Activated CD8-positive, alpha-beta memory T cell treated with anti-CD3 and anti-CD28 coated beads for 4 hours (primary cell): ENCODE data around the gene TMEM120B.
A peak's percentile ranks its signal among the peaks of the same experiment; 100 is the strongest.

Experiments
- DNase-seq, 2 donors: peaks; one replicate each; pipeline ENCODE4 v3.0.0-alpha.2; 2020; ENCODE audit warnings: low read depth in 2 of 2

Gene TMEM120B

DNA sequence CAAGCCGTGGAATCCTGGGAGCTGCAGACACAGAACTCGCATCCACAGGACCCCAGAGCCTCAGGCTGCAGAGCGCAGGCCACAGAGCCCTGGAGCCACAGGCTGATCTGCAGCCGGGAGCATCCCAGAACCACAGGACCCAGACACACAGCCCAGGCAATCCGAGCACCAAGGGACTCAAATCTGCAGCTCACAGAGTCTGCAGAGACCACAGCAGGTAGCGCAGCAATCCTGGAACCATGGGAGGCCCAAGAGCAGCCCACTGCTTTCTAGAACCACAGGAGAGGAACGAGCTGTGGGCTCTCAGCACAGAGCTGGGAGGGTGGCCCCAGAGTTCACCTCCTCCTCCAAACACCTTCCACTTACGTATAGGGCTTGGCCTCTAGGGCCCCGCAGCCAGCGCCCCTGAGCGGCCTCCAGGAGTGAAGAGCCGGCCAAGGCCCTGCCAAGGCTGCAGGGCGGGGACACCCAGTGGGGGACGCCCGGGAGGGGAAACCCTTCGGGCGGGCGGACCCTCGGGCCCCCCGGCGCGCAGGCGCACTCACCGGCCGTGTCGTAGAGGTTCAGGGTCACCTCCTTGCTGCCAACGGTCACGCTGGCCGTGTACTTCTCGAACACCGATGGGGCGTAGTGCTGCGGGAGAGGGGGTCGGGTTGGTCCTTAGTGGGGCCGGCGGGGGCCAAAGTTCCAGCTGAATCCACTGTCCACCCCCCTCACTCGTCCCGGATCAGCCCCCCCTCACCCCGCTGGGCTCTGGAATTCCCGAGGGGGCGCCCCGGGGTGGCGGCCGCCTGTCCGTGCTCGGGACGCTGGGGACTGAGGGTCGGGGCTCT lies 80.3 kb downstream of the TMEM120B start:
- DNase-seq: no peak

DNA sequence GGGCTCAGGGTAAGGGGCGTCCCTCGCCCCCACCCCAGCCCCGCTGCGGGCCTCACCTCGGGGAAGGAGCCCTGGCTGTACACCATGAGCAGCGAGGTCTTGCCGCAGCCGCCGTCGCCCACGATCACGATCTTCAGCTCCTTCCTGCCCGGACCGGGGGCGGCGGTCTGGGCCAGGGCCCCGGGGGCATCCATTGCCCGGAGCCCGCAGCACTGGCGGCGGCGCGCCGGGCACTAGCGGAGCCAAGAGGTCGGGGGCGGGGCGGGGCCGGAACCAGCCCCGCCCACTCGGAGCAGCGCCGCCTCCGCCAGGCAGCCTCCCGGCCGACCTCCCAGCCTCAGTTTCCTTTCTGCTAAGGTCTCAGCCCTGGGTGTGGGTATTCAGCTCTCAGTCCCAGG lies 80.9 kb downstream of the TMEM120B start, which contains the start of gene RHOF:
Gene RHOF (minus strand): TSS at position 249 of the 398 bp plus-strand sequence. CDS start 55 bp downstream, at position 194.
- no peak for DNase-seq

DNA sequence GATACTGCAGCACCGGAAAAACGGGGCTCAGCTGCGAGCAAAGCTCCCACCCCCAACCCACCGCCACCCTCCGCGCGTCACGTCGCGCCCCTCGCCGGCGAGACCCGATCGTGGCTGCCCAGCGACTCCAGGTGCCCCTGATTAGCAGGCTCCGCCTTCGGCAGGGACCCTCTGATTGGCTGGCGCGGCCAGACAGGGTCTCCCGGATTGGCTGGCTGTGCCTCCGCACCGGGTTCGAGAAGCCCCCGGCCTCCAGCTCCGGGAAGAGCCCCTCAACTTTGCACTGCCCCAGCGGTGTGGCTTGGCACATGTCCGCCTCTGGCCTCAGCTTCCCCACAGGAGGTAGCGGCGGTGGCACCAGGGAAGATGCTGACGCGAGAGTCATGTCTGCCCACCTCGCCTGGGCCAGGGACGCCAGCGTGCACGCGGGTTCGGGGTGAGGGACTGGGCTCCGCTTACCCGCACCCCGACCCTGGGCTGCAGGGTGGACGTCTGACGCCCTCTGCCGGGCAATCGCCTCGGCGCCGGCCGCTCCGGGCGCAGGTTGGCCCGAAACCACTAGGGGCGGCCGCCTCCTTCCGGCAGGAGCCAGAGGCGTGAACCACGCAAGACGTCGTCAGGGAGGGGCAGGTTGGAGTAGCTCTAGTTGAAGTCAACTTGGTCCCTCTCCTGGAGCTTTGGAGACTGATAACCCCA lies 81.4 kb downstream of the TMEM120B start:
- peak; percentile 89 to 90 for DNase-seq

GRCh38 chr12:121794534-121795033 lies 82.0 kb downstream of the TMEM120B start:
- DNase-seq: no peak

DNA sequence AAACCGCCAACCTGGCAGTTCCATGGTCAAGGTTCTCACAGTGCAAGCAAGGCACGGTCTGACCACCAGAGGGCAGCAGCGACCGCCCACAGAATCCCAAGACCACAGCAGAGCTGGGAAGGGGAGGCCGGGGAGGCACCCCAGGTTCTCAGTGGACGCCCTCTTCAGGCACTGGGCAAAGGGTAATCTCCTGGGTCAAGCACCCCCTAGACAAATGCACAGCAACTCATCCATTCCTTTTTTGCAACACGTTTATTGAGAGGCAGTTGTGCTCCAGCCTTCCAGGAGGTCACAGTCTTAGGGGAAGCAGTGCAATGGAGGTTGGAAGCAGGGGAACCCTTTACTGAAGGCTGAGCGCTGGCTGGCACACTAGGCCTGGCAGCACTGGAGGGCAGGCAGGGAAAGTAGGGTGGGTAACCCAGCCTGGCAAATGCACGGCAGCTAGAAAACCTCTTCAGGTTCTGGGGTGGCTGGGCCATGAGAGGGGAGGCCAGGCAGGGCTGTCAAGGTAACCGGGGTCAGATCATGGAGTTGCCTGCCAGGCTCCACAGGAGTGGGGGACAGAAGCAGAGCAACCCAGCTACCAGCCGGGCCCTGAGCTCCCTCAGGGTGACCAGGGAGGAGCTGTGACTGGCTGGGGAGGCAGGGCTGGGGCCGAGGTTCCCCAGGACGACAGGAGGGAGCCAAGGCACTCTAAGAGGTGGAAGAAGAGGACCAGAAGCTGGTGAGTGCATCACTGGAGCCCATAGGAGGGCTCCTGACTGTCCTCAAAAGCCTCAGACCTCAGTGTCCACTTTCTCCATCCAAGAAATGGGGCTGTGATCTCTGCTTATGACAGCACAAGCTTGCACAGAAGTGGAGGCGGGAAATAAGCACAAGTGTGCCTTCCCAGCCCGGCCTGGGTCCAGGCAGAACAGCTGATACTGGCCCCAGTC lies 82.7 kb downstream of the TMEM120B start:
- DNase-seq: peak; percentile 68 to 75

GRCh38 chr12:121796855-121797751 lies 84.6 kb downstream of the TMEM120B start:
- DNase-seq: no peak

GRCh38 chr12:121797937-121798786 lies 85.6 kb downstream of the TMEM120B start:
- no peak for DNase-seq

GRCh38 chr12:121798787-121799155 lies 86.2 kb downstream of the TMEM120B start:
- no peak for DNase-seq

DNA sequence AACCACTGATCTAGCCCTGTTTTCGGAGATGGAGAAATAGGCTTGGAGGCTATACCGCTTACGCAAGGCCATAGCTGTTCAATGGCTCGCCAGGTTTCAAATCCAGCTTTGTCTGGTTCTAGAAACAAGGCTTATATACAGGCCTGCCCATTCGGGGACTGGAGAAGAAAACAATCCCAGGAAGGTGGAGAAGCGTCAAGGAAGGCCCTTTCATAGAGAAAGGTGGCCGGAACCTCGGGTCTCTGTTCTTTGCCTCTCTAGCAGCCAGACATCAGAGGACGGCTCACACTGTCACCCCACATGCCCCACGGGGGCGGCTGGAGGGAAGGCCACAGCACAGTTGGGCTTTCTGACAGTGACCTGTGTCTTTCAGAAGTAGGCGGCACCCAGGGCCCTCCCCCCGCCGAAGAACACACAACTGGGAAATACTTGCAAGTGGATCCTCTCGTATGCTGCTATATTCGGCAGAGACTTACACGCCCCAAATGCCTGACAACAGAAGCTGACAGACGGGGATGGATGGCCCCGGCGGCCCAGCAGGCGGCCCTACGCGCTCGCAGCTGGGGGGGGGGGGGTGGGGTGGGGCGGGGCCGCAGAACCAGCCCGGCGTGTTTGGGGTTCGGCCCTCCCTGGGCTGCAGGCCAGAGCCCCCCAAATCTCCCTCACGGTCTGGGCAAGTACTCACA lies 86.7 kb downstream of the TMEM120B start:
- DNase-seq: no peak

GRCh38 chr12:121799842-121800693 lies 87.5 kb downstream of the TMEM120B start:
- no peak for DNase-seq

DNA sequence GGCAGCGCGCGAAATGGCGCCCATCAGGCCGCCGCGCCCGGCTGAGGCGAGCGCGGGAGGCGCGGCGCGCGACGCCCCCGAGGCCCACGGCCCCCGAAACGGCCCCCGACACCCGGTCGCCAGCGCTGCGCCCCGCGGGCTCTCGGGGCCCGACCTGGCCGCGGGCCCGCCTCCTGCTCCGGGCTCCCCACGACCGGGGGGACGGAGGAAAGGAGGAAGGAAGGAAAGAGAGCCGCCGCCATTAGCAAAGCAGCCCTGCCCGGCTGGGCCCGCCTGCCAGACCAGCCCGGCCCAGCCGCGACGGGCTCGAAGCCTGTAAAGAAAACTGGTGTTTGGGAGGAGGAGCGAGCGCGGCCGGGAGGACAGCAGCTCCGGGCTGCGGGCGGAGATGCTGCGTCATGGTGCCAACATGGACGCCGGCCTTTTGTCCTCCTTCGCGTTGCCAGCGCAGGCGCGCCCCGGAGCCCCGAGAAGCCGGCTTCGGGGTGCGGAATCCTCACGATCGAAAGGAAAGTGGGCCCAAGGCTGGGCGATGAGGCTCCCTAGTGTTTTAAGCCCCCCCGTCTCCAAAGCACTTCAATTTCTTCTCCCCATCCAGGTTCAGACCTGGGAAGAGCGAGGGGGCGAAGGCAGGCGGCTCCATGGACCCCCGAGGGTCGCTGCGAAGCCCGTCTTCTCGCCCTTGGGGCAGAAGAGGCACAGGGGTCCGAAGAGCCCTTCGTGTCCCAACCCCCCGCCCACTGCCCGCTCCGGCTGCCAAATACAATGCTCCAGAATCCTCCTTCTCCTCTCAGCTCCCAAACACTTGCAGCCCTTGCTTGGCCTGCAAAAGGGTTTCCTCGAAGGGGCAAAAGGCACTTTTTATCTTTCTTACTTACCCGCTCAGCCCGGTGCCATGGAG lies 88.4 kb downstream of the TMEM120B start:
- no peak for DNase-seq

GRCh38 chr12:121801595-121802484 lies 89.3 kb downstream of the TMEM120B start:
- DNase-seq: no peak

GRCh38 chr12:121802485-121802842 lies 89.9 kb downstream of the TMEM120B start:
- DNase-seq: no peak

GRCh38 chr12:121802843-121803698 lies 90.5 kb downstream of the TMEM120B start:
- DNase-seq: peak; percentile 72 to 75

GRCh38 chr12:121803861-121804416 lies 91.4 kb downstream of the TMEM120B start, which contains the start of gene SETD1B:
TSS of gene SETD1B (plus strand) at chr12:121804009. CDS start at chr12:121804738, 729 bp downstream.
- no peak for DNase-seq
